Epithelial cell of prostate (primary cell): Measurements from ENCODE around the gene ARHGEF1.
A peak's percentile ranks its signal among the peaks of the same experiment; 100 is the strongest.

Experiments
- DNase-seq: peaks from one replicate; pipeline ENCODE4 v3.0.0-alpha.2; 2011; ENCODE audit warnings: low read depth, low spot score
- H3K27ac ChIP-seq: fragments of 450-650 bp; 2 replicates; pipeline ENCODE4 v1.5.1; 2017; ENCODE audit warnings: mild to moderate bottlenecking

Gene ARHGEF1

DNA sequence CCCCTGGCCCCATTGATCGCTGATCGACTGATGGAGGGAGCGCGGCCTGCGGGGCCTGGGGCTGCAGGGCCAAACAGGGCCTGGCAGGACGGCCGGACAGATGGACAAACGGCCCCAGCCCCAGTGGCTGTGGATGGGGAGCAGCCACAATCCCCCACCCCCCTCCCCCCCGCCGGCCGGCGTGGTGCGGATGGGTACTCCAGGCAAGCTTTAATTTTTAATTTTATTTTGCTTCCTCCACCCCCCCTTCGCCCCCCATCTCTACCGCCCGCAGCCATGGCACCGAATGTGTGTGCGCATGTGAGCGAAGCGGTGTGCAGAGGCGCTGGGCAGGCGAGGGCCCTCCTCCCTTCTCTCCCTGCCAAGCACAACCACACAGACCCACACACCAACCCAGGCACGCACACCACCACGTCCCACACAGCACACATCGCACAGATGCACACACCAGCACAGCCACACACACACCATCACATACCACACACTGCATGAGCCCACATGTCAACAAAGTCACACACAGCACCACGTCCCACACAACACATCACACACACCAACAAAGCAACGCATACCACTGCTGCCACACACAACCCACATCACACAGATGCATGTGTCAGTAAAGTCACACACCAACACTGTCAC is 32.9 kb downstream of the ARHGEF1 start:
- no peak overlapping the region for H3K27ac ChIP-seq
- no peak for DNase-seq

DNA sequence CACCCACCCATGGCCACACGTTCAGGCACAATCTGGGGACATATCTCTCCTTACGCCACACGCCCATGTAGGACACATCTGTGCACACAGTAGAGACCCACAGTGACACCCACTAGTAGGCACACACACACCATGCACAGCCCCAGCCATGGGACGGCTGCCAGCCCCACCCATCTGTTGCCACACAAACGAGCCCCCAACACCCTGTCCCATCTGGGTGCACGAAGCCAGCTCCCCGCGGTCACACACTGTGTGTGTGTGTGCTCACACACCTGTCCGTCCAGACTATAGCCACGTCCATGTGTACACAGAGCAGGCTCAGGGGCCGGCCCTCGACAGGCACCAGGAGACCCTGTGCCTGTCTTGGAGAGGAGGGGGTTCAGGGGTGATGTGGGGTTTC is 34.7 kb downstream of the ARHGEF1 start:
- H3K27ac ChIP-seq: no peak overlapping the region
- DNase-seq: no peak

DNA sequence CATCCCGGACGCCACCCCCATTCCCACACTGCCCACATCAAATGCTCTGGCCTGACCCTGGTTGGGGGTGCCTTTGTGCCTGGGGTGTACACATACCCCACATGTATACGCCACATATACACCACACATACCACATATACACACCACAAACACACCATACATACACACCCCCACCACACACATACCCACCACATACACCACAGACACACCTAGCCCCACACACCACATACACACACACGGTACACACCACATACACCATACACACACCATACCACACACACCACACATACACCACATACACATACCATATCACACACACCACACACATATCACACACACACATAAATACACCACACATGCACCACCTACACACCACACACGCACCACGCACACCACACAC is 35.1 kb downstream of the ARHGEF1 start:
- no peak for DNase-seq
- no peak overlapping the region for H3K27ac ChIP-seq

- no peak overlapping the region for H3K27ac ChIP-seq
- no peak for DNase-seq
Observed at GRCh38 chr19:41918653-41919244, 35.8 kb downstream of the ARHGEF1 start.

DNA sequence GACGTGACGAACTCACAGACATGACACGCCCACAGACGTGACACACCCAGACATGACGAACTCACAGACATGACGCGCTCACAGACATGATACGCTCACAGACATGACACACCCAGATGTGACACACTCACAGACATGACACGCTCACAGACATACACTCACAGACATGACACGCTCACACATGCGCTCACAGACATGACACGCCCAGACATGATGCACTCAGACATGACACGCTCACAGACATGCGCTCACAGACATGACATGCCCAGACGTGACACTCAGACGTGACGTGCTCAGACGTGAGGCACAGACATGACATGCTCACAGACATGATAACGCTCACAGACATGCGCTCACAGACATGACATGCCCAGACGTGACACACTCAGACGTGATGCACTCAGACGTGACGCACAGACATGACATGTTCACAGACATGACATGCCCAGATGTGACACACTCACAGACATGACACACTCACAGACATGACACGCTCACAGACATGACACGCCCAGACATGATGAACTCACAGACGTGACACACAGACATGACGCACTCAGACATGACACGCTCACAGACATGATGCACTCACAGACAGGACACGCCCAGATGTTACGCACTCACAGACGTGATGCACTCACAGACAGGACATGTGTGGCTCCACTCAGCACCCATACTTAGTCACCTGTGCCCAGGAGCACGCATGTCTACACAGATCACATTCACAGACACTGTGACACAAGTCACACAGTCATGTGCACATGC is 37.1 kb downstream of the ARHGEF1 start:
- peak; percentile 12 for DNase-seq
- H3K27ac ChIP-seq: no peak overlapping the region

DNA sequence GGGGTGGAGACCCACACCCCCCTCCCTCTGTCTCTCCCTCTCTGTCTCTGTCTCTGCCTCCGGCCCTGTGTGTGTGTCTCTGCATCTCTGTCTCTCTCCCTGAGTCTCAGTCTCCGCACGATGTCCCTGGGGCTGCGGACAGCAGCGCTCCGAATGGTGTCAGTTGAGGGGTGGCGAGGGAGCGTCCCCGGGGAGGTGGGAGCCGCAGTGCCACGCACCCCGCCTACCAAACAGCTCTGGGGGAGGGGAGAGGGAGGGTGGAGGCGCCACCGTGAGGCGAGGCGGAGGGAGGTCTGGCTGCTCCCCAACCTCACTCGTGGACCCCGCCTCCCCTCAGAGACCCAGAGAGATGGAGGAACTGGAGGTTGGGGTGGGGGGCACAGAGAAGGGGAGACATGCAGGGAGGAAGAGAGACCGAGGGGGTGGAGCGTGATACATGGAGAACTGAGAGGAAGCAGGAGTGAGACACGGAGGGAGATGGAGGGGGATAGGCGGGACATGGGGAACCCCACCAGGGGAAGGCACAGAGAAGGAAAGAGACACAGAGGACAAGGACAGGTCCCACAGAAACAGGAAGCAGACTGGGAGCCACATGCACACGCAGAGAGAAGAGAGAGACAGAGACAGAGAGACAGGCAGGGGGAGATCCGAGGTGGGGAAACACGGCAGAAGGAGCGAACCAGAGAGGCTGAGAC is 38.0 kb downstream of the ARHGEF1 start:
- H3K27ac ChIP-seq: no peak overlapping the region
- no peak for DNase-seq

- no peak for DNase-seq
- no peak overlapping the region for H3K27ac ChIP-seq
Observed at GRCh38 chr19:41921577-41922576, 38.9 kb downstream of the ARHGEF1 start.

DNA sequence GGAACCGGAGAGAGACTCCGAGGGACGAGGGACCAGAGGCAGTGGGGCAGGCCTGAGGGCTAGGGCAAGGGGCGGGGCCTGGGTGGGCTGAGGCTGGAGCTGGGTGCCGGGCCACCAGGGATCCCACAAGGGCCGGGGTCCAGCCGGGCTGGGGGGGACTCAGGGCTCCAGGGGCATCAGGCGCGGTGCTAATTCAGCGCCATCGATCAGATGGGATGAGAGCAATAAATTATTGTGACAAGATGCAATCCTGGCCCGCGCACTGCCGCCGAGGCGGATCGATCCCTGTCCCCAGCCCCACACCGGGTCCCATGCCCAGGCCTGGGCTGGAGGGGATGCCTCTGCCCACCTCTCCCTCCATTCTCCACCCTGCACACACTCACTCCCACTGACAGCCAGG is 39.6 kb downstream of the ARHGEF1 start:
- no peak for DNase-seq
- no peak overlapping the region for H3K27ac ChIP-seq

GRCh38 chr19:41923045-41923788 is 40.2 kb downstream of the ARHGEF1 start:
- no peak for DNase-seq
- H3K27ac ChIP-seq: no peak overlapping the region

DNA sequence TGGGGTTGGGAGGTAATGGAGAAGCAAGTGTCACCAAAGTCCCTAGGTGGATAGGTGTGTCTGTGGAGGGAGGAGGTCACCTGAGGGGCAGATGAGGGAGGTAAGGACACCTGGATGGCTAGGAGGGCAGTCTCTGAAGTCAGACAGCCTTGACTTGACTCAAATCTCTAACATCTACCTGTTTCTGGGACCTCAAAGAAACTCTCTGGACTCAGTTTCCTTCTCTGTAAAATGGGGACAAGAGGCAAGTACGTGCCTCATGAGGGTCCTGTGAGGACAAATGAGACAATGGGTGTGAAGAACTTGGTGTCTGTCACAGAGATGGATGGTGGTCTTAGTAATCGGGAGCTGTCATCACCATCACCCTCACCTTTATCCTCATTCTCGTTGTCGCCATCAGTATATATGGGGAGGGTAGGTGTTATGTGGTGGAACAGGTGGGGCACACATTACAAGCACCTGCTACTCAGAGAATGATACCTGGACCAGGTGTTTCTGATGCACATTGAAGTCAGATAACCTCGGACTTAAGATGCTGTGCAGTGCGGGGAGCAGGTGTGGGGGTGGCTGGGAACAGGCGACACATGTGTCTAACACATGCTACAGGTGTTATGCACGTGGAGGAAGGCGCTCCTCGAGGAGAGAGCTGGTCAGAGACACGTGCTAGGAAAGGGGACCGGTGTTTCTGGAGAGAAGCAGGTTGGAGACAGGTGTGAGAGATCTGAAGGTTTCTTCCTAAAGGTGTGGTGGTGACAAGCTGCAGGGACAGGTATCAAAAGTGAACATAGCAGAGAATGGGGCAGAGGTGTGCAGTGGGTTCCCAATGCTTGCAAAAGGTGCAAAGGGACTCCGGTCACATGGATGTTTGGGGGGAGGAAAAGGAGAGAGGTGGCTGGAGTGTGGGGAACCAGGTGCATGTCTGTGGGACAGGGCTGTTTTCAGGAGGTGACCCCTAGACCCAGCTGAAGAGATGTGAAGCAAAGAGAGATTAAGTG is 41.5 kb downstream of the ARHGEF1 start:
- no peak overlapping the region for H3K27ac ChIP-seq
- no peak for DNase-seq

- DNase-seq: no peak
Observed at GRCh38 chr19:41925208-41926003, 42.4 kb downstream of the ARHGEF1 start.

DNA sequence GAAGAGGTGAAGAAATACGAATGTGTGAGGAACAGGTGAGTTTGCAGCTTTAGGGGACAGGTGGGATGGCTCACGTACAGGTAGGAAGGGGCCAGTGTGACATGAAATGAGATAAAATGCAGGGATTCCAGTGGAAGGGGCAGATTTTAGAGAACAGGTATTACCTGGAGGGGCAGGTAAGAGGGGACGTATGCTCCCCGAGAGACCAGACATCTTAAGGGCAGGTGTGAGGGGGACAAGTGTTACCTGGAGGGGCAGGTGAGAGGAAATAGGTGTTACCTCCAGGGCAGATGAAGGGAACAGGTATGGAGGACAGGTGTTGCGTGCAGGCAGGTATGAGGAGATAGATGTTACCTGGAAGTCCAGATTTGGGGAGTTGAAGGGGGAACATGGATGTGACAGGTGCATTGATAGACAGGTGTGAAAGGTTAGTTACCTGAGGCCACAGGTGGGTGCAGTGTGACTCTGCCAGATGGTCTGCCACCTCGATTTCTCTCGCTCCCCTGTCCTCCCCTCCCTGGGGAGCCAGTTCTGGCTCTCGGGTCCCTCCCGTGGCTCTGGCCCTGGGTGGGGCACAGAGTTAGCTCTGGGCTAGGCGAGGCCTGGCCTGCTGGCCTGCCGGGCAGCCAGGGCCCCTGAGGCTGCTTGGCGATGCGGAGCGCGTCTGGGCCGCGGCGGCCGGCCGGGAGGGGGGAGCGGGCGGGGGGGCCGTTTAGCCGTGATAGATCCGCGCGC is 43.2 kb downstream of the ARHGEF1 start:
- H3K27ac ChIP-seq: no peak overlapping the region
- DNase-seq: no peak

More at GRCh38 chr19:41925208-41926003, 42.4 kb downstream of the ARHGEF1 start:
- no peak overlapping the region for H3K27ac ChIP-seq

DNA sequence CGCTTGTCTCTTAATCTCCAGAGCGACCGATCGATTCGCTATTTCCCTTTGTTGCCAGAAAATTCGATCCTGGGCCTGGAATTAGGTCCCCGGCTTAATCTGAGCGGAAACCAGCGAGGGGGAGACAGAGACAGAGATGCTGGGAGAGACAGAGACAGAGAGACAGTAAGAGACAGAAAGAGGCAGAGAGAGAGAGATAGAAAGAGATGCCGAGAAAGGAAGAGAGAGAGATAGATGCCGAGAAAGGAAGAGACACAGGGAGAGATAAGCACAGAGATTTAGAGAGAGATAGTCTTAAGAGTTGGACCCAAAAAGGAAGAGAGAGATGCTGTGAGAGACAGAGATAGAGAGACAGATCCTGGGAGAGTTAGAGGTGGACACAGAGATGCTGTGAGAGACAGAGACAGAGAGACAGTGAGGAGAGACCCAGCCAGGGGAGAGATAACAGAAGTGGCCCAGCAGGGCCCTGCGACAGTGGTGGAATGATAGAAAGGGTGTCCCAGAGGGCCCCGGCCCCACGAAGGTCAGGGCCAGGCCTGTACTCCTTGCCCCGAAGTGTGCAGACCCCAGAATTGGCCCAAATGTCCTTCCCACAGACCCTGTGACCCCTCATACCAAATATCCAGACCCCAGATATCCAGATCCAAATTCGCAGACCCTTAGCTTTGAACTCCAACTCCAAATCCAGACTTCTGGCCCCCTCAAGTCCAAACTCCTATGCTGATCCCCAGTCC is 43.9 kb downstream of the ARHGEF1 start:
- no peak overlapping the region for H3K27ac ChIP-seq
- DNase-seq: no peak

- no peak overlapping the region for H3K27ac ChIP-seq
- no peak for DNase-seq
Observed at GRCh38 chr19:41927497-41928192, 44.7 kb downstream of the ARHGEF1 start.

GRCh38 chr19:41928221-41928683 is 45.3 kb downstream of the ARHGEF1 start, which contains the start of gene ERFL:
ERFL (minus strand) TSS chr19:41928449; CDS start chr19:41912919, 15,530 bp downstream.
- no peak for DNase-seq
- H3K27ac ChIP-seq: no peak within 1 kb of the TSS
